Mesodermal cell (in vitro differentiated cells): ENCODE measurements around the gene GRIP1.

ENCODE experiments used
- H3K27ac ChIP-seq: 2 replicates; pipeline ENCODE4 v1.7.0; 2013; ENCODE audit warnings: mild to moderate bottlenecking, low read depth, low read length, moderate library complexity; ENCODE audit not compliant: severe bottlenecking
- H3K36me3 ChIP-seq: 2 replicates; pipeline ENCODE4 v1.7.1; 2013; ENCODE audit warnings: mild to moderate bottlenecking, low read length, moderate library complexity; ENCODE audit not compliant: control insufficient read depth, insufficient read depth
- H3K4me1 ChIP-seq: one replicate; pipeline ENCODE4 v1.7.1; 2013; ENCODE audit warnings: mild to moderate bottlenecking, low read length; ENCODE audit not compliant: insufficient read depth, control insufficient read depth, poor library complexity, severe bottlenecking
- H3K4me3 ChIP-seq: 2 replicates; pipeline ENCODE4 v1.7.0; 2013; ENCODE audit warnings: low read length, control low read depth, mild to moderate bottlenecking; ENCODE audit not compliant: insufficient read depth, poor library complexity, severe bottlenecking; ENCODE audit errors: extremely low read depth
- H3K9me3 ChIP-seq: 2 replicates; pipeline ENCODE4 v1.7.1; 2013; ENCODE audit warnings: mild to moderate bottlenecking, low read length, moderate library complexity; ENCODE audit not compliant: control insufficient read depth
- WGBS, 2 experiments: methylation state at CpG; one replicate each; pipeline ENCODE4 v1.1.5; 2013; ENCODE audit warnings: missing lambda C conversion rate in 2 of 2; ENCODE audit not compliant: insufficient coverage in 2 of 2; 5-methylcytosine and 5-hydroxymethylcytosine counted together

GRIP1 gene

DNA sequence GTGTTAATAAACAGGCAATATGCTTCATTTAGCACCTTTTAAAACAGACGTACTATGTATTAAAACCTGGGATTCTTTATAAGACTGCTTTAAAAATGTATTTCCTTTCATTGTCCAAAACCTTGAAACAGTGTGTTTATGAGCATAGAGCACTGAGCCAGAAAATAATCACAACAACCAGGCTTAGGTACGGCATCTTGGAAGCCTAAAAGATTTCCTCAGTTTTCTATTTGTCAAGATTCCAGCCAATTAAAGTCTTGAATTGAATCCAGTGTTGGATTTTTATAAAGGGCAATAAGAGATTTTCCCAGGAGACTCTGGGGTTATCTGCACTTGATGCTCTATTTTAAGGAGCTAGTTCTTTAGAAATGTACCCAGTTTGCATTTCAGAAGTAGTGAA, 80.3 kb downstream of the GRIP1 start:
- Histone ChIP-seq H3K9me3 (no peaks in the 10 kb centered on the region), H3K4me1 (no peaks in the 10 kb centered on the region), H3K4me3 (no peak overlapping the region), H3K27ac (no peak overlapping the region), H3K36me3 (no peaks in the 10 kb centered on the region)
- WGBS, 2 experiments: 100% methylated on average over 1 of the region's 2 CpGs; no CpG with 5 or more reads in 1 of the 2 experiments

DNA sequence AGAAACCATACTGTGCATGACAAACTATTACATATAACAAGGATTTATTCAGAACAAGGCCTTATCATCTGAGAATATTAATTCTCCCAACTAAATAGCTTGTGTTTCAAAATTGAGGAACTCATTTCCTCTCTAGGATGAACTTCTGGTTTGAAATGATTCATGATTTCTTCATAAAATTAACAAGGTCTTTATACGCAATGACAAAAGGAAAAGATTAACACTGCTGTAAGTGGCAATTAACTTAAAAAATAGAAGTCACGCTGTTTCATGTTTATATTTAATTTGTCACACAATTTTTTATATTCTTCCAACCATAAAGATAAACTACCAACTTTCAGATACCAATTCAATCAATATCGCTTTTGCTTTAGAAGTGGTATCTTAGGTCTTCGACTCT, 80.8 kb downstream of the GRIP1 start:
- H3K36me3 ChIP-seq: no peaks in the 10 kb centered on the region
- no peak overlapping the region for H3K4me3 ChIP-seq
- 79 to 94% methylated on average over 2 of the region's 4 CpGs for WGBS, 2 experiments
- no peaks in the 10 kb centered on the region for H3K4me1 ChIP-seq
- no peaks in the 10 kb centered on the region for H3K9me3 ChIP-seq
- no peak overlapping the region for H3K27ac ChIP-seq

DNA sequence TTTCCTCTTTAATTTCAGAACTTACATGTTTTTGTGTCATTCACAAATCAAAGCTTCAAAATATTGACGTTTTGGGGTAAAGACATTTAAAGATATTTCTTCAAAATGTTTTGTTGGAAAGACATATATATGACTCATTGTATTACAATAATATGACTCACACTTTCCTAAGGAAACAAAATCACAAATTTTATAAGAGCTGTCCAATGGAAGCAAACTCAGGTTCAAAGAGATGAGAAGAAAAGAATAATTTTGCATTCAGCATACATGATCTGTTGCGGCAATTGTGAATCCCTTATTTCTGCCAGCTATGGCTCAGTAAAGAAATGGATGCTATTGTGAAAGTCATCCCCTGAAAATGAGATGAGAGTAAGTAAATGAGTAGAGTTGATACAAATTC, 82.7 kb downstream of the GRIP1 start:
- Histone ChIP-seq H3K4me1 (no peaks in the 10 kb centered on the region), H3K9me3 (no peaks in the 10 kb centered on the region), H3K36me3 (no peaks in the 10 kb centered on the region), H3K4me3 (no peak overlapping the region), H3K27ac (no peak overlapping the region)
- 92 to 100% methylated on average over 1 of the region's 2 CpGs for WGBS, 2 experiments

DNA sequence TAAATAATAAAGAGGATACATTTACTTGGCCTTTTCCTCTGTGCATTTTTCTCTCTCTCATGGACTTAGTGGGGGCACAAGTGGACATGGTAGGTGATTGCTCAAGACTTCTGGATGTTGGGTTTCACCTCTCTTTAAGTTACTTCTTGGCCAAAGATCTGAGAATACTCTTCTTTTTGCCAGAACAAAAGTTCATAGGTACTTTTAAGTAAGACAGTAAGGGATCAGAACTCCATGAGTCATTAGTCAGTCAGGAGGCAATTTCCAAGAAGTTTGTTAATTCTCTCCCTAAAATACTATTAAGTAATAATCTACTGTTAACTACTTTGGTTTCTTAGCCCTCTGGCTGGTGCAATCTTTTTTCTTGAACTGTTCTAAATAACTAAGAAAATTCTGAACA, 84.2 kb downstream of the GRIP1 start:
- H3K27ac ChIP-seq: no peak overlapping the region
- no peaks in the 10 kb centered on the region for H3K36me3 ChIP-seq

DNA sequence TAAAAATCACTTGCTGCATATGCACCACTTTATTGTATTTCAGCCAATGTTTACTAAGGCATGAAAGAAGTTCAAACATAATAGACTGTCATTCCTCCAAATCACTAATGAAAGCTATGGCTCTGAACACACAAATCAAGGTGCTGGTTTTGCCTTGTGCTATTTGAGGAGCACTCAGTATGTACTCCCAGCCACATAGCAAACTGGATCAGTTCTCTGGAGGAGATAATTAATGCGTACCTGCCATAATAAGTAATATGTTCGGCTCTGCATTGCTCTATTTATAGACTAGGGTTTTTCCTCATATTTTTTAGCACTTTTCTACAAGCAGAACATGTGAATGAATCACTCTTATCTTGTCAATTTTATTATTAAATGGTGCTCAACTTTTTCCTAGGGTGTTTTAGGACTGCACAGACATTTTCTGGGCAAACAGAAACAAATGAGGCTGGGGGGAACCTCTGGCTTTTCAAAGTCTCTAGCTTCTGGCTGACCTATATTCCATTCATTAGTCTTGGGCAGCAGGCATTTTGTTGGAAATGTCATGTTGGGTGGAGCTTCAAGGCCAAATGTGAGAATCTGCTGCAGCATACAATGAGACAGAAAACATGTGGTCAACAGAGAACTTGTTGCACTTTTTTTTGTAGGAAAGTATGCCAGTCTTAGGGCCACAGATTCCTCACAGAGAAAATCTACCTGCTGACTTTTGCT, 88.4 kb downstream of the GRIP1 start:
- H3K27ac ChIP-seq: no peak overlapping the region
- H3K4me1 ChIP-seq: no peaks in the 10 kb centered on the region
- H3K9me3 ChIP-seq: no peaks in the 10 kb centered on the region
- WGBS, 2 experiments: no CpG with 5 or more reads among the region's 2 CpGs
- no peak overlapping the region for H3K4me3 ChIP-seq
- no peaks in the 10 kb centered on the region for H3K36me3 ChIP-seq

More for the DNA sequence above, 84.2 kb downstream of the GRIP1 start:
- no peaks in the 10 kb centered on the region for H3K9me3 ChIP-seq
- H3K4me1 ChIP-seq: no peaks in the 10 kb centered on the region
- no peak overlapping the region for H3K4me3 ChIP-seq

GRCh38 chr12:66589095-66589494, 89.8 kb downstream of the GRIP1 start:
- no peaks in the 10 kb centered on the region for H3K9me3 ChIP-seq
- no peaks in the 10 kb centered on the region for H3K4me1 ChIP-seq
- no peak overlapping the region for H3K4me3 ChIP-seq
- H3K27ac ChIP-seq: no peak overlapping the region
- 62 to 67% methylated on average over 2 to 3 of the region's 3 CpGs for WGBS, 2 experiments
- H3K36me3 ChIP-seq: no peaks in the 10 kb centered on the region

GRCh38 chr12:66587912-66588311, 91.0 kb downstream of the GRIP1 start:
- 89 to 100% methylated on average over 4 to 6 of the region's 6 CpGs for WGBS, 2 experiments
- H3K4me3 ChIP-seq: no peak overlapping the region
- no peaks in the 10 kb centered on the region for H3K36me3 ChIP-seq
- H3K4me1 ChIP-seq: no peaks in the 10 kb centered on the region
- H3K27ac ChIP-seq: no peak overlapping the region
- no peaks in the 10 kb centered on the region for H3K9me3 ChIP-seq

DNA sequence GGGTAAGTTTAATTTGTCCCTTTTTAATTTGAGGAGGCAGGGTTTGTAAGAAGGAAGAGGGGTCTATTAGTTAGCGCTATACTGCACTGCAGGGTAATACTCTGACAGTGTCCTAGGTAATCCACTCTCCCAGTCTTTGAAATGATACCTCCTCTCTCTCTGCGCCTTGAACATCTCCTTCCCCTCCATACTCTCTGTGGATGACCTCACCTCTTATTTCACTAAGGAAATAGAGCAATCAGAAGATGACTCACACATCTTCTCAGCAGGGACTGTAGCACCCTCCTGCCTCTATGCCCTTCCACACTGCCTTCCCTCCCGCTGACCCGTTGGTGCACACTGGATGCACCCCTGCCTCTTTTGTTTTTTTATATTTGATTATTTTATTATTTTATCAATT, 94.2 kb downstream of the GRIP1 start:
- H3K4me1 ChIP-seq: no peaks in the 10 kb centered on the region

DNA sequence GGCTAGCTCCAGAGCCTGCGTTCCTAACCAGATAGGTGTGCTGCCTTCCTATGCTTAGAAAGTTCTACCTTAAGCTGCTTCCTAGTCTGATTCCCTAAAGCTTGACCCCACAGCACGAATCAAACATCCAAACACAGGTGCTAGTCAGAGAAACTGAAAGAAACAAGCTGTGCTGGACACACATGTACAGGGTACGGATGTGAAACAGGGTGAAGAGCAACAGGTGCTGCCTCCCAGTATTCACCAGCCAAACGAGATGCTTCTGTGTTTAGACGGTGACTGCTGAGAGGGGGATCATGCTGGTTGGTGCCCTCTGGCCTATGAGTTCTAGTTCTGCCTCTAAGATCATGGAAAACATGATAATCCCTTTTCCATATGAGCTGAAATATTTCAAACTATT, 105.3 kb downstream of the GRIP1 start:
- no peak overlapping the region for H3K4me3 ChIP-seq
- H3K4me1 ChIP-seq: no peaks in the 10 kb centered on the region
- H3K9me3 ChIP-seq: no peaks in the 10 kb centered on the region
- H3K27ac ChIP-seq: no peak overlapping the region
- WGBS, 2 experiments: 80 to 90% methylated on average over 5 of the region's 5 CpGs
- no peaks in the 10 kb centered on the region for H3K36me3 ChIP-seq

More for the DNA sequence above, 94.2 kb downstream of the GRIP1 start:
- H3K27ac ChIP-seq: no peak overlapping the region
- 60 to 87% methylated on average over 1 of the region's 4 CpGs for WGBS, 2 experiments
- H3K36me3 ChIP-seq: no peaks in the 10 kb centered on the region
- H3K9me3 ChIP-seq: no peaks in the 10 kb centered on the region
- H3K4me3 ChIP-seq: no peak overlapping the region

DNA sequence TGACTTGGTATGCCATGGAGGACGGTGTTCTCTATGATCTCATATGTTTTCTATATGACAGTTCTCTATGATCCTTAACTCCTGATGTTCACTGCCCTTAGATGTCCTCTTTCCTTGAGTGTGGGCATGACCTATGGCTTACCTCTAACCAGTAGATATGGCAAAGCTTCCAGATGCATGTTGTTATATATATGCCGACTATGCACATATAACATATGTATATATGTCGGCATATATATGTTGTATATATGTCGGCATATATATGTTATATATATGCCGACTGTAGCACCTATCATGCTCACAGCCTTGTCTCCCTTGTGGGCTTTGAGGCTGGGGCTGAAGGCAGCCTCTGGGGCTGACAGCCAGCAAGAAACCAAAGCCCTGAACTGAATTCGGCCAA, 106.0 kb downstream of the GRIP1 start:
- H3K9me3 ChIP-seq: no peaks in the 10 kb centered on the region
- H3K4me1 ChIP-seq: no peaks in the 10 kb centered on the region
- H3K27ac ChIP-seq: no peak overlapping the region
- no peak overlapping the region for H3K4me3 ChIP-seq
- WGBS, 2 experiments: 89 to 100% methylated on average over 1 to 3 of the region's 6 CpGs
- no peaks in the 10 kb centered on the region for H3K36me3 ChIP-seq

DNA sequence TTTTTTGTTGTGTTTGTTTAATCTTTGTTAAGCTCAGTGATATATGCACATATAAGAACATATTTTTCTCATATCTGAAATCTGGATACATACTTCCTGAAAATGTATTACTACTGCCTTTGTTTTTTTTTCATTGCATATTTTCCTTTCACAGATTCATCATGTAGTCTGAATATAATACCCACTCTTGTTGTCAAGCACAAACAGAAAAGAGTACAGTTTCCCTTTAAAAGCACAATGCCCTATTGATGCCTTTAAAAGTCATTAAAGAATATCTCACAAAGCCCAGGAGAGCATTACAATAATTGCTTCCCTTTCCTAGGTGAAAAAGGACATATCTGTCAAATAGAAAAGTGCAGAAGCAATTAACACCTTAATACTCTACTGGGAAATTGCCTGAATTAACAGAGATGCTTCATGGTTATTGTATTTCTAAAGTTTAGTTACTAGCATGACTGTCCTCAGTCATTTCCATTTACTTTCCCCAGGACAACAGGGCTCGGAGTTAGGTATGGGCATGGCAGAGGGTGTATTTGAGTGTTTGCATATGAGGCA, 107.4 kb downstream of the GRIP1 start:
- H3K9me3 ChIP-seq: no peaks in the 10 kb centered on the region
- no CpG with 5 or more reads among the region's 1 CpG for WGBS, 2 experiments
- H3K4me1 ChIP-seq: no peaks in the 10 kb centered on the region
- H3K4me3 ChIP-seq: no peak overlapping the region
- no peaks in the 10 kb centered on the region for H3K36me3 ChIP-seq
- H3K27ac ChIP-seq: no peak overlapping the region
